ENCODE results near the gene TENM3. TPM values are rescaled to one million over a fixed set of nuclear protein-coding genes. Genes with fewer than 3 reads are reported as not detected.

TENM3 gene
- total RNA-seq, 4 donors from 2014 or later: 3.4 to 9.8 (median 6.9) TPM

DNA sequence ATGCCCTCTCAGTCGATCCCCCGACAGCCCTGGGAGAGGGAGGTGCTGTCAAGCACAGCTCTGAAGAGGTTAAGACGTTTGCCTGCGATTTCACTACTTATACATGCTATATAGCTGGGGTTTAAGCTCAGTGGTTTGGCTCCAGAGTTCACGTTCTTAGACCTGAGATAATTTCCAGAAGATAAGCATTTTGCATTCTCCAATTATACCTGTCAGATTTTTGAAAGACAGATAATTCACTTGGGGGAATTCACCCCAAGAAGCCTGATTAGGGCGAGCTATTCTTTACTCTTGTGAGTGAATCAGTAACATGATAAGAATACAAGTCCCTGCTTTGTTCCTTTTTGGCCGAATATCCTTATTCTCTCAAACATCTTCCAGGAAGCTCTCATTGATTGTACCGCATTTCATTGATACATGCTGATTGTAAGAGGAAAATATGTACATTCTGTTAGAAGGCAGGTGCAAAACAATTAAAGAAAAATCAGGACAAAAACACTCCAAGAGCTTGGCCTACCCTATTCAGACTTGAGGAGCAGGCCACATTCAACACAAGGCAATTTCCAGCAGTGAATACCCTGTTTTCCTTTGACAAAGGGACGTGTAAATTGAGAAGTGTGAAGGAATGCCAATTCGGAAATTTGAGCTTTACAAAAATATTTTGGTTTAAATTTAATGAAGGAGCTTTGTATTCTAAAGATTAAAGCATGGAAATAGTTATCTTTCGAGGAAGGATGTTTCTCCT, 30.2 kb downstream of the TENM3 start:
- in situ Hi-C loops (cut with MboI; ENCODE audit: low pct_ligation_motif_present in 1 of 4, low pct_unique_long_range_greater_than_20kb in 1 of 4, low sequenced_read_pairs in 3 of 4) (no loop called here), intact Hi-C loops (cut with DNase I; ENCODE audit: low total_unique reads) (no loop called here)
- TF ChIP-seq POLR2A (IDR thresholded peaks at IDR 0.05): no peak
- TF ChIP-seq POLR2AphosphoS5 (IDR thresholded peaks at IDR 0.05): no peak
- no peak for TF ChIP-seq CTCF (IDR thresholded peaks at IDR 0.05)
- no peak for TF ChIP-seq EP300 (IDR thresholded peaks at IDR 0.05; ENCODE audit: low read depth)
- H3K9me3 ChIP-seq: no peaks in the 10 kb centered on the region
- DNase-seq: no peak
- H3K4me1 ChIP-seq: no peaks in the 10 kb centered on the region
- H3K27me3 ChIP-seq: no peaks in the 10 kb centered on the region
- H3K4me3 ChIP-seq: no peak overlapping the region
- 70 to 74% methylated on average over 8 to 11 of the region's 11 CpGs for WGBS, 2 donors (ENCODE audit: low coverage in 1 of 2)
- H3K36me3 ChIP-seq: no peaks in the 10 kb centered on the region
- no peak overlapping the region for H3K27ac ChIP-seq

- DNase-seq: no peak
- Histone ChIP-seq H3K4me3 (no peak overlapping the region), H3K27me3 (no peaks in the 10 kb centered on the region), H3K4me1 (no peaks in the 10 kb centered on the region), H3K27ac (no peak overlapping the region), H3K9me3 (no peaks in the 10 kb centered on the region), H3K36me3 (no peaks in the 10 kb centered on the region)
- in situ Hi-C loops (cut with MboI; ENCODE audit: low pct_ligation_motif_present in 1 of 4, low pct_unique_long_range_greater_than_20kb in 1 of 4, low sequenced_read_pairs in 3 of 4) (no loop called here), intact Hi-C loops (cut with DNase I; ENCODE audit: low total_unique reads) (no loop called here)
- TF ChIP-seq CTCF (IDR thresholded peaks at IDR 0.05) (no peak), POLR2AphosphoS5 (IDR thresholded peaks at IDR 0.05) (no peak), EP300 (IDR thresholded peaks at IDR 0.05; ENCODE audit: low read depth) (no peak), POLR2A (IDR thresholded peaks at IDR 0.05) (no peak)
- WGBS, 2 donors (ENCODE audit: low coverage in 1 of 2): 51 to 60% methylated on average over 11 of the region's 11 CpGs
These were observed 33.3 kb downstream of the TENM3 start for GRCh38 chr4:182276210-182277109.

GRCh38 chr4:182277377-182277776, 34.2 kb downstream of the TENM3 start:
- Histone ChIP-seq H3K36me3 (no peaks in the 10 kb centered on the region), H3K4me1 (no peaks in the 10 kb centered on the region), H3K27ac (no peak overlapping the region), H3K9me3 (no peaks in the 10 kb centered on the region), H3K27me3 (no peaks in the 10 kb centered on the region), H3K4me3 (no peak overlapping the region)
- DNase-seq: no peak
- intact Hi-C loops (cut with DNase I; ENCODE audit: low total_unique reads): no loop called here
- TF ChIP-seq POLR2AphosphoS5 (IDR thresholded peaks at IDR 0.05): no peak
- TF ChIP-seq POLR2A (IDR thresholded peaks at IDR 0.05): no peak
- no peak for TF ChIP-seq EP300 (IDR thresholded peaks at IDR 0.05; ENCODE audit: low read depth)
- TF ChIP-seq CTCF (IDR thresholded peaks at IDR 0.05): no peak
- in situ Hi-C loops (cut with MboI; ENCODE audit: low pct_ligation_motif_present in 1 of 4, low pct_unique_long_range_greater_than_20kb in 1 of 4, low sequenced_read_pairs in 3 of 4): no loop called here
- 89 to 100% methylated on average over 2 of the region's 2 CpGs for WGBS, 2 donors (ENCODE audit: low coverage in 1 of 2)

DNA sequence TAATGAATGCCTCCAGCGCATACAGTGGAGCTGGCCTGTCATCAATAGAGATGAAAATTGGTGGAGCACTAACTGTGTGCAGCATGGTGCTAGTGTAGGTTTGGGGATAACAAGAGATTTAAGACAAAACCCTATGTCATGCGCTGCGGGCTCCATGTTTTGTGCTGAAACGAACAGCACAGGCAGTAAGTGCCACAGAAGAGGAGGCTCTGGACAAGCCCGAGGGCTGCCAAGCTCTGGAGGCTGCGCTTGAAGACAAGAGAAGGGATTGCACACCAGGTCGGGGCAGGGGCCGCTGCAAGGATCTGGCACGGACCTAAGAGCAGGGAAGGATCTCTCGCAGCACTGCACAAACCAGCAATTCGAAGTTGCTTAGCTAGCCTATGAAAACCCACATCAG, 35.5 kb downstream of the TENM3 start:
- H3K27ac ChIP-seq: no peak overlapping the region

More for the DNA sequence above, 35.5 kb downstream of the TENM3 start:
- Histone ChIP-seq H3K9me3 (no peaks in the 10 kb centered on the region), H3K27me3 (no peaks in the 10 kb centered on the region), H3K36me3 (no peaks in the 10 kb centered on the region), H3K4me1 (no peaks in the 10 kb centered on the region), H3K4me3 (no peak overlapping the region)
- TF ChIP-seq EP300 (IDR thresholded peaks at IDR 0.05; ENCODE audit: low read depth) (no peak), POLR2A (IDR thresholded peaks at IDR 0.05) (no peak), CTCF (IDR thresholded peaks at IDR 0.05) (no peak), POLR2AphosphoS5 (IDR thresholded peaks at IDR 0.05) (no peak)
- intact Hi-C loops (cut with DNase I; ENCODE audit: low total_unique reads) (no loop called here), in situ Hi-C loops (cut with MboI; ENCODE audit: low pct_ligation_motif_present in 1 of 4, low pct_unique_long_range_greater_than_20kb in 1 of 4, low sequenced_read_pairs in 3 of 4) (no loop called here)
- no peak for DNase-seq
- 86 to 87% methylated on average over 11 of the region's 11 CpGs for WGBS, 2 donors (ENCODE audit: low coverage in 1 of 2)
